ENCODE results near the gene PRADC1. TPM values are rescaled to one million over a fixed set of nuclear protein-coding genes. Genes with fewer than 3 reads are reported as not detected.
A peak's percentile ranks its signal among the peaks of the same experiment; 100 is the strongest.

The PRADC1 gene
- total RNA-seq, 1 donor from 2014 or later, result 97.4 TPM

DNA sequence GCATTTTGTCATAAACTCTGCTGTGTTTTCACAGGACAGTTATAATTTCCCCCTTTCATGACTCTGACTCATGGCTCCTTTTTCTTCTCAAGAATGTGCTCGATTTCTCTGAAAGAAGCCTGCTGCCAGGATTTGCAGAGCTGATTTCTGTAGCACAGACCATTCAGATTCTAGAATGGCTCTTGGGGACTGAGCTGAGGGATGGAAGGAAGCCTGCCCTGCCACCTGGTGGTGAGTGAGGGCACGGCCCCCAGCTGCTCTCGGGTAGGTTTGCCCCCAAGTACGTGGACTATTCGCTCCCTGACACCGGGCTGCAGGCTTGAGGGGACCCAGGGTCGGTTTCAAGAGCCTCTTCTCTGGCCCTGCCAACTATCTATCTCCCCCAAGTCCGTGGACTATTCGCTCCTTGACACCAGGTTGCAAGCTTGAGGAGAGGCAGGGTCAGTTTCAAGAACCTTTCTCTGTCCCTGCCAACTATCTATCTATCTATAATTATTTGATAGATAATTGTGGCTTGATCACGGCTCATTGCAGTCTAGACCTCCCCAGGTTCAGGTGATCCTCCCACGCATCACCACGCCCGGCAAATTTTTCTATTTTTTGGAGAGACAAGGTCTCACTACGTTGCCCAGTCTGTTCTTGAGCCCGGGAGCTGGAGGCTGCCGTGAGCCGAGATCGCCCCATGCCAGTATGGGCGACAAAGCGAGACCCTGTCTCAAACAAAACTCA lies 20.4 kb downstream of the PRADC1 start:
- peak; percentile 68 for DNase-seq
- H3K9me3 ChIP-seq (replicated peaks), result no peaks in the 10 kb centered on the region
- no peaks in the 10 kb centered on the region for H3K27me3 ChIP-seq (ENCODE audit: low read depth)
- H3K36me3 ChIP-seq, result no peaks in the 10 kb centered on the region
- peaks cover 25% of the 10 kb centered on the region for H3K4me1 ChIP-seq
- H3K27ac ChIP-seq (replicated peaks), result peak overlapping the region; percentile 75
- TF ChIP-seq, protein P1, sequence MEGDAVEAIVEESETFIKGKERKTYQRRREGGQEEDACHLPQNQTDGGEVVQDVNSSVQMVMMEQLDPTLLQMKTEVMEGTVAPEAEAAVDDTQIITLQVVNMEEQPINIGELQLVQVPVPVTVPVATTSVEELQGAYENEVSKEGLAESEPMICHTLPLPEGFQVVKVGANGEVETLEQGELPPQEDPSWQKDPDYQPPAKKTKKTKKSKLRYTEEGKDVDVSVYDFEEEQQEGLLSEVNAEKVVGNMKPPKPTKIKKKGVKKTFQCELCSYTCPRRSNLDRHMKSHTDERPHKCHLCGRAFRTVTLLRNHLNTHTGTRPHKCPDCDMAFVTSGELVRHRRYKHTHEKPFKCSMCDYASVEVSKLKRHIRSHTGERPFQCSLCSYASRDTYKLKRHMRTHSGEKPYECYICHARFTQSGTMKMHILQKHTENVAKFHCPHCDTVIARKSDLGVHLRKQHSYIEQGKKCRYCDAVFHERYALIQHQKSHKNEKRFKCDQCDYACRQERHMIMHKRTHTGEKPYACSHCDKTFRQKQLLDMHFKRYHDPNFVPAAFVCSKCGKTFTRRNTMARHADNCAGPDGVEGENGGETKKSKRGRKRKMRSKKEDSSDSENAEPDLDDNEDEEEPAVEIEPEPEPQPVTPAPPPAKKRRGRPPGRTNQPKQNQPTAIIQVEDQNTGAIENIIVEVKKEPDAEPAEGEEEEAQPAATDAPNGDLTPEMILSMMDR (IDR thresholded peaks at IDR 0.05; ENCODE audit: borderline replicate concordance), result peak; percentile 92
- intact Hi-C loops (cut with micrococcal nuclease), result no loop called here
- H3K4me3 ChIP-seq, result no peak overlapping the region

- H3K27ac ChIP-seq (replicated peaks), result no peak overlapping the region
- H3K9me3 ChIP-seq (replicated peaks), result no peaks in the 10 kb centered on the region
- intact Hi-C loops (cut with micrococcal nuclease), result no loop called here
- no peaks in the 10 kb centered on the region for H3K36me3 ChIP-seq
- H3K4me3 ChIP-seq, result no peak overlapping the region
- DNase-seq, result no peak
- peaks cover 25% of the 10 kb centered on the region for H3K4me1 ChIP-seq
- TF ChIP-seq, protein P1 (IDR thresholded peaks at IDR 0.05; ENCODE audit: borderline replicate concordance), result no peak
- peaks cover 2% of the 10 kb centered on the region for H3K27me3 ChIP-seq (ENCODE audit: low read depth)
Observed at GRCh38 chr2:73212098-73212447, 21.0 kb downstream of the PRADC1 start.

GRCh38 chr2:73210696-73211095 lies 22.3 kb downstream of the PRADC1 start:
- no peaks in the 10 kb centered on the region for H3K36me3 ChIP-seq
- H3K27ac ChIP-seq (replicated peaks), result no peak overlapping the region
- TF ChIP-seq, protein P1 (IDR thresholded peaks at IDR 0.05; ENCODE audit: borderline replicate concordance), result no peak
- no peak overlapping the region for H3K4me3 ChIP-seq
- DNase-seq, result no peak
- H3K27me3 ChIP-seq (ENCODE audit: low read depth), result peaks cover 16% of the 10 kb centered on the region
- intact Hi-C loops (cut with micrococcal nuclease), result no loop called here
- H3K9me3 ChIP-seq (replicated peaks), result no peaks in the 10 kb centered on the region
- H3K4me1 ChIP-seq, result peaks cover 25% of the 10 kb centered on the region

DNA sequence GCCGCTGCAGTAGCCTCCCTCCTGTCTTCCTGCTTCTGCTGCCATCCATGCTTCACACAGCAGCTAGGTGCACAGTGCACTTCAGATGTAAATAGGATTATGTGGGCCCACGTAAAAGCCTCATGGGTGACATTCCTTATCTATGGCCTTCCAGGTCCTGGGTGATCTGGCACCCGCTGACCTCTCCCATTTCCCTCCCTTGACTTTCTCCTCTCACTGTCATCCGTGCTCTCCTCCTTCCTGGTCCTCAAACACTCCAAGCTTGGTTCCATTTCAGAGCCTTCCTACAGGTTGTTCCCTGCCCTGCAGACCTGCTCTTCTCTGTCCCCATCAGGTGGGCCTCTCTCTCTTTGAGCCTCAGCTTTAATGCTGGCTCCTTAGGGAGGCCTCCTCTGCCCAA lies 23.0 kb downstream of the PRADC1 start:
- TF ChIP-seq, protein P1 (IDR thresholded peaks at IDR 0.05; ENCODE audit: borderline replicate concordance), result no peak
- H3K36me3 ChIP-seq, result no peaks in the 10 kb centered on the region
- DNase-seq, result no peak
- no peak overlapping the region for H3K4me3 ChIP-seq
- no peak overlapping the region for H3K27ac ChIP-seq (replicated peaks)
- no peaks in the 10 kb centered on the region for H3K9me3 ChIP-seq (replicated peaks)
- H3K4me1 ChIP-seq, result peaks cover 20% of the 10 kb centered on the region
- intact Hi-C loops (cut with micrococcal nuclease), result no loop called here
- H3K27me3 ChIP-seq (ENCODE audit: low read depth), result peaks cover 23% of the 10 kb centered on the region

GRCh38 chr2:73208258-73208657 lies 24.8 kb downstream of the PRADC1 start:
- H3K4me3 ChIP-seq, result no peak overlapping the region
- no peaks in the 10 kb centered on the region for H3K9me3 ChIP-seq (replicated peaks)
- H3K36me3 ChIP-seq, result no peaks in the 10 kb centered on the region
- H3K27ac ChIP-seq (replicated peaks), result no peak overlapping the region
- intact Hi-C loops (cut with micrococcal nuclease), result no loop called here
- DNase-seq, result no peak
- peaks cover 2% of the 10 kb centered on the region for H3K4me1 ChIP-seq
- H3K27me3 ChIP-seq (ENCODE audit: low read depth), result peaks cover 40% of the 10 kb centered on the region
- TF ChIP-seq, protein P1 (IDR thresholded peaks at IDR 0.05; ENCODE audit: borderline replicate concordance), result no peak

Data from left ventricle myocardium inferior (tissue), 1 donor.